Retina (tissue), 1 donor: ENCODE data around the gene GPC1.

ENCODE experiments used
- DNase-seq: peaks from one replicate; pipeline ENCODE4 v3.0.0-alpha.2; 2016

Gene GPC1

DNA sequence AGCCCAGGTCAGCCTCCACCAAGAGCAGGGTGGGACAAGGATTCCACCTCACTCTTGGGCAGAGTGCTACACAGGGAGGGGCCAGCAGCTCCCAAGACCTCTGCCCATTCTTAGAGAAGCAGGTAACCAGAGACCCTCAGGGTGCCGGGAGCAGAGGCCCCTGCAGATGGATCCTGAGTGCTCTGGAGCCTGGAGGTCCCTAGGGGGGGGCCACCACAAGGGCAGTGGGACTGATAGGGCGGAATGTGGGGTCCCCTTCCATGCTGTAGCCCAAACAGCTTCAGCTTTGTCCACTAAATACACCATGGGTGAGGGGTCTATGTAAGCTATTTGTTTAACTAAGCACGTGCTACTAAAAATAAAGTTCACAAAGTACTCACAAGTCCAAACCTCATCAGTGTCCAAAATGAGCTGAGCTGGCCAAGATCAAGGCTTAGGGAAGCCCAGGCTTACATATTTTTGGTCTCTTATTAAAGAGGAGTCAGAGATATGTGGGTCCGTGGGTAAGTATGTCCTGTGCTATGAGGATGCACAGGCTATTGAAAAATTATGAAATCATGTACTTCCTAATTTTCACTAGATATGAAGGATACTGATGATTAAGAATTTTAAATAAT is 21.5 kb upstream of the GPC1 start:
- no peak for DNase-seq

DNA sequence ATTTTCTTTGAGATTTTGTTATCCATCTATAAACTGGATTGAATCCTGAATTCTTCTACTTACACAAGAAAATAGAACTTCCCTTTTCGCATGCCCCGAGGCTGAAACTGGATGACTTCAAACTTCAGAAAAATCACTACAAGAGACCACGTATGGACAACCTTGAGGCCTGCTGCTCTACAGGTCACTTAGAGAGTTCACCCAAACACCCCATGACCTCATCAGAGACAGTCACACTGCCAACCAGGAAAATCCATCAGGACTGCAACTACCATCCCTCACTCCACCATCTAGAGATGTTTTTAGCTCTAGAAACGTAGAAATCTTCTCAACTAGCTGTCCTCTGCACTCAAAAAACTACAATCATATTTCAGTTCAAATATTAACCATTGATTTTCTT is 18.6 kb upstream of the GPC1 start:
- no peak for DNase-seq

DNA sequence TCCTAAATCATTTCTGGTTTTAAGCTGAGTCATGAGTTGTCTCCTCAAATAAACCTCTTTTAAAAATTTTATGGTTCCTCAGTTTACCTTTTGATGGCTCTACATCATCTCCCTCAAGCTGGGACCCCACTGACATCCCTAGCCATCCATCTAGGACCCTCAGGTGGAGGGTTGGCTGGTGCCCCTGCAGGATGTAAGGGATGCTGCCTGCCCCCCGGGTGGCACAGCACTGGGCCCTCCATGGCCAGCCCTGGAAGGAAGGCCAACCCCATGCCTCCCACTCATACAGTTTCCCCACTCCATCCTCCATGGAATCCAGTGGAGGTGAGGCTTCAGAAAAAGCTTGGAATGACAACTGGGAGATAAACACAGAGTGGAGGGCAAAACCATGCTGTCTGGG is 17.2 kb upstream of the GPC1 start:
- no peak for DNase-seq

DNA sequence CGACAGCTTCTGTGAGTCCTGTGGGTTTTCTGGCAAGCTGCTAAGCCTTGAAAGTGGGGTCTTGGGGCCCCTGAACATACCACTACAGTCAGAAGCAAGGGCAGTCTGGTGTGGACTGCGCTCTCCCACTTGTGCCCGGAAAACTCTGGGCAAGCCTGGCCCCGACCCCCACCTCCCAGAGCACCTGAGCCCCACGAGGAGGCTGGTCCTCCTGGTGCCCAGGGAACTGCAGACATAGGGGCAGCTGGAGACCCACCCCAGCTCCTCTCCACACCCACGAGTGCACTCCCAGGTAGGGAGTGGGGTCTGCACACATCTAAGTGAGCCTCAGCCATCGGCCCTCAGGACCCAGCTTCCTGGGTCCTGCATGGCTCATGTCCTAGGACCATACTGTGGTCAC is 16.2 kb upstream of the GPC1 start:
- no peak for DNase-seq

DNA sequence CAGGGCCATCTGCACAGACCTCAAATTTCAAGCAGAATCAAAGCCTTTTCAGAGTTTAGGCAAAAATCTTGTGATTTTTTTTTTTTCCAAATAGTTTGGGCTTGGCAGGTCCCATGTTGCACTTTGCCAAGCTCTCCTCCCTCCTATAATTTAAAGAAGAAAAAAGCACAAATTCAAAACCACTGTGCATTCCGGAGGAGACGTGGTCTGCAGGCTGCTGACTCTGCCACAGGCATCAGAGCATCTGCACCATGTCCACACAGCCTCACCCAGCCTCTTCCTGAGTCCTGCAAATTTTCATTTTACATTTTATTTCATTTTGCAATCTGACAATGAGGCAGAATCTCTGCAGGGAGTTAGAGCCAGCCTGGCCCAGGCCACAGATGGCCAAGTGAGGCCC is 15.7 kb upstream of the GPC1 start:
- DNase-seq = no peak

DNA sequence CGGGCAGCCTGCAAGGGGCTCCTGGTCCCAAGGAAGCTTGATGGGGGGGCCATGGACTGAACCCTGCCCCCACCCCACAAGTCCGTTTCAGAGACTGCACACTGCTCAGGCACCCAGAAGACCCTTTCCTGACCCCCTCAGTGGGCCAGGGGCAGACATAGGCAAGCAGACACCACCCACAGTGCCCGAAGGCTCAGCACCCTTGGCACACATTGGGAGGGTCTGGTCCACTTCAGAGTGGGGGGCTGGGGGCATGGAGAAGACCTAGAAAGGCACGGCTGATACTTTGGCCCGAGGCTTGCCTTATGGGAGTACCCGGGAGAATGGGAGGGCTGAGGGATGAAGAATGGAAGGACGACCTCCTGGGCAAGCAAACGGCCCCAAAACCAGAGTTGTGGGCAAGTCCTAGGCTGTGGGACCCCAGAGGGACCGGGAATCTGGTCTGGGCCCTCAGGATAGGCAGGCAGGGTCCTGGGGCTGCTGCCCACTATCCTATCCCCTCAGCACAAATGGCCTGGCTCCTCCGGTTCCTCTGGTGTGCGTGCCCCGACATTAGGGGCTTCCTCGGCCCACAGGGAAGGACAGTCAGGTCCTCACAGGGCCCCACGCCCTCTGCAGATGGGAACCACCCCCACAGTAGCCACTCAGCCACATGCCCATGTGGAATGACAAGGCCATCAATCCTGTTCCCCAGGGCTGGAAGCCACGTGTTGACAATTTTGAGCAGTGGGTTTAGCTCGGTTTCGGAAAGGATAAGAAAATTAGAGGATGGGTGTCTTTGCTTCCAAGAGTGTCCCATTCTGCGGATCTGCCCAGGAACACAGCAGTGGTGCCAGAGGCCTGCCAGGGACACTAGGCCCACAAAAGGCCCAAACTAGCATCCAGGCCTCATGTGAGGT is 15.0 kb upstream of the GPC1 start:
- no peak for DNase-seq

DNA sequence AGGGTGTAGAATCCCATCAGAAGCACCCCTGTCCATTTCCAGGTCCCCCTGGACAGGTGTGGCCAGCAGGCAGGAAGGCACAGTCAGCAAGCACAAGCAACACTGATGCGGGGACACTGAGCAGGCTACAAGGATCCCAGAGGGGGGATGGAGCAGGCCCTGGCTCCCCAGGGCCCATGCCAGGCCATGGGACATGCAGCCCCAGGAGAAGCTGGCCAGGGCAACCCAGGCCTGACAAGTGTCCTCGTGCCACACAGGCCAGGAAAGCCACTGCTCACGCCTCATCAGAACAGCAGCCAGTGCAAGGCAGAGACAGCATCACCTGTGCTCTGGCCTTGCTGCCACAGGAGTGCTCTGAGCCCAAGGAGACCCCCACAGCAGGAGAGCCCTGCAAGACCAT is 14.1 kb upstream of the GPC1 start:
- DNase-seq = no peak

DNA sequence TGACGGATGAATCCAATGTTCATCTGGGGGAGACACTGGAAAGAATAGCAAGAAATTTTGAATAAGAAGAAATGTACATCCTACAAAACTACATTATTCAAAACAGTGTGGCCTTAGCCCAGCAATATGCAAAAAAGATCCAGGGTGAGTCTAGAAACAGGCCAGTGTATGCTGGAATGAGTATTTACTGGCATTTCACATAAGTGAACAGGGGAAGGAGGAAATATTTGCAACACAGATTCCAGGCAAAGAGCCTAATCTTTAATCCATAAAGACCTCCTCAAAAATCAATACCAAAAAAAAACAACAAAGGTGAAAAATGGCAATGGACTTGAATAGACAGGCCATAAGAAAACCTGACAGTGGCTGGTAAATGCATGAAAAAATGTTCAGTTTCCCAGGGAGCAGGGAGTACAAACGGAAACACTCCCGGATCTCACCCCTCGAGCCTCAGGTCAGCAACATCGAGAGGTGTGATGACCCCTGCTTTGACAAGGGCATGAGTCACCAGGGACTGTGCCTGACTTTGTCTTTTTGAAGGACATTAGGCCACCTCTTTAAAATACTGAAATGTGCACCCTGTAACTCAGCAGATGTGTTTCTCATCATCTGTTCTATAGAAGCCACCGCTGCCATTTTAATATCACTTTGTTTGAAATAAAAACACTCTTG is 12.7 kb upstream of the GPC1 start:
- DNase-seq = no peak

DNA sequence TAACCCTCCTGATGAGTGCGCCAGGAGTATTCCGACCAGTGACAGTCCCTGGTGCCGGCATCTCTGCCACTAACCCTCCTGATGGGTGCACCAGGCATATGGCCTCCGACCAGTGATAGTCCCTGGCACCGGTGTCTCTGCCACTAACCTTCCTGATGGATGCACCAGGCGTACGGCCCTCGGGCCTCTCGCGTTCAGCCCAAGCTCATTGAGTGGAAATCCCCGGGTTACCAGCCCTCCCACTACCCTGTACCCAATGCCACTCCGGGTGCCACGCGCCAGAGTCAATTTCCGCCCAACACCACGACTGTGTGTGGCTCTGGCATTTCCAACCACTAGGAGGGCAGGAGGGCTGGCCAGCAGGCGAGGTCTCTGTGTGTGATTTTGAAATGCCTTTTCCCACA is 11.7 kb upstream of the GPC1 start:
- no peak for DNase-seq

DNA sequence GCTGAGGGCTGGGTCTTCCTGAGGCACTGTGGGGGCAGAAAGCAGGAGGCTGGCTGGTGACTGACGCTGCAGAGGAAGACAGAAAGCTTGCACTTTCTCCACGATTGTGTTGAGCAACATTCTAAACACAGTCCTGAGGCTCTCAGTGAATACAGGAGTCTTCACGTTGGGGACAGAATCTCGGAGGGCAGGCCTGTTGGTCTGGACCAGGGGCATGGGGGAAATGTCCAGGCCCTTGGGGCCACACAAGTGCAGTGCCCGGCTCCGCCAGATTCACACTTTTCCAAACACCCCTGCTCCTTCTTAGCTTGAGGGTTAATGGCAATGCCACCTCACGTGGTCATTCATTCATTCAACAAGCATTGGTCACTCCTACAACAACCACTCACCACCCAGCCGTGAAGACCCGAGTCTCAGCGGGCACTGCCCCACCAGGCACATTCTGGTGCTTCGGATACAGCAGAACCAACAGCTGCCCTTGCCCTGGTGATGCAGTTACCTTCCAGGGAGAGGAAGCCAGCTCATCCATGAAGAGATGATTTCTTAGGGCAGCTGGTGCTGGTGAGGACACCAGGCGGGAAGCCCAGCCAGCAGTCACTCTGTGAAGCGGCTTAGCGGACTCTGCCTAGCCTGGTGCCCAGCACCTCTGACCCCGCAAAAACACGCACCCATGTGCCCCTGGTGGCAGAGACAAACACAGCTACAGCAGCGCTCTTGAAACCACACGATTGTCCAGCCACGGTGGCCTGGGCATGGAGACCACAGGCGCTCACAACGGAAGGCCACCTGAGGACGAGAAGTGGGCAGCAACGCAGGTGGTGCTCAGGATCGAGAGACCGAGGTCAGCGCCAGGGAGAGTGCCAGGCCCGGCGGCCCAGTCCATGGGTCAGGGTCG is 10.9 kb upstream of the GPC1 start:
- DNase-seq = no peak

DNA sequence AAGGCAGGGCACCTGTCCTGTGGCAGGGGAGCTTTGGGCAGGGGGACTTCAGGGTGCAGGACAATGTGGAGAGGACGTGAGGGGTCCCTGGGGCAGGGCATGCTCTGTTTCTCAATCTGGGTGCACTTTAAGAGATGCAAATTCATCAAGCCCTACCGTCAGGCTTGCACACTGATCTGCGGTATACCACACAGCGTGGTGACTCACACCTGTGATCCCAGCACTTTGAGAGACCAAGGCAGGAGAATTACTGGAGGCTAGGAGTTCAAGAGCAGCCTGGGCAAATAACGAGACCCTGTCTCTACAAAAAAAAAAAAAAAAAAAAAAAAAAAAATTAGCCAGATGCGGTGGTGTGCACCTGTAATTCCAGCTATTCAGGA is 10.2 kb upstream of the GPC1 start:
- DNase-seq = no peak

DNA sequence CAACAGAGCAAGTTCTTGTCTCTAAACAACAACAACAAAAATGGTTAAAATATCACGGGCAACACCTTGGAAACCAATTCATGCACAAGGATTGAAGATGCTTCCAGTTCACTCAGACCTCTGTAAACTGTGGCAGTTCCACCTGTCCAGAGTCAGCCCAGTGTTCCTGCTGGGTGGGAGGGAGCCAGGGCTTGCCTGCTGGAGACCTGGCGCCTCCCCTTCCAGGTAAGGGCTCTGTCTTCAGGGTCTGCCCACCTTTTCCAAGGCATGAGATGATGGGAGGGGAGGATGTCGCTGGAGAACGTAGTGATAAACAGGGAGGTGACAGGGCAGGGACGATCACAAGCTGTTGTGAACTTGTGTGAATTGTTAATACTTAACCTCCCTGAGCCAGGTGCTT is 9.8 kb upstream of the GPC1 start:
- DNase-seq = no peak

DNA sequence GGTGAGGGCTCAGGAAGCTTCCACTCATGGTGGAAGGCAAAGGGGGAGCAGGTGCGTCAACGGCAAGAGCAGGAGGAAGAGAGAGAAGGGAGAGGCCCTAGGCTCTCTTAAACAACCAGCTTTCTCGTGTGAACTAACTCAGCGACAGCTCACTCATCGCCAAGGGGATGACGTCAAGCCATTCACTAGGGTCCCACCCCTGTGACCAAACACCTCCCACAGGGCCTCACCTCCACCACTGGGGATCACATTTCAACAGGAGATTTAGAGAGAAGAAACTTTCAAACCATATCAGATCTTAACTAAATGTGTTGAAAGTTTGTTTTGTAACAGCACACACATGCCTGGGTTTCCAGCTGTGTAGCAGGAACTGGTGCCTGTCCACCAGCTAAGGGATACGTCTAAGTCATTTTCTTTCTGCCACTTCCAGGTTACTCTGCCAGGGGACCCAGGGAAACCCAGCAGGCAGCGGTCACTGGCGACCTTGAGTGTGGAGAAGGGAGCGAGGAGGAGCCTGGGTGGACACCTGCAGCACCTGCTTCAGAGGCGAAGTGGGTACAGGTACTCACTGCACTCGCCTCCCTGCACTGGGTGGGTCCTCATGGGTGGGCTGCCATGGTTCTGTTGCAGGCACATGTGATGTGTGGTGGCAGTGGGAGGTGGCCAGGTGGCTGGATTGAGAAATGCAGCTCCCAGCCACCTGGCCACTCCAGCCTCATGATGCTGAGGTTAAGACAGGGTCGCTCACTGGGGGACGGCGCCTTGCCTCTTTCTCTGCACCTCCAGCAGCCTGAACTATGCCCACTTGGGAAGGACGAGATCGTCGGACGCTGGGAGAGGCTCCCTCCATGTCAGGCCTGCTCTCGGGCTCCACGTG is 8.4 kb upstream of the GPC1 start:
- DNase-seq = no peak

DNA sequence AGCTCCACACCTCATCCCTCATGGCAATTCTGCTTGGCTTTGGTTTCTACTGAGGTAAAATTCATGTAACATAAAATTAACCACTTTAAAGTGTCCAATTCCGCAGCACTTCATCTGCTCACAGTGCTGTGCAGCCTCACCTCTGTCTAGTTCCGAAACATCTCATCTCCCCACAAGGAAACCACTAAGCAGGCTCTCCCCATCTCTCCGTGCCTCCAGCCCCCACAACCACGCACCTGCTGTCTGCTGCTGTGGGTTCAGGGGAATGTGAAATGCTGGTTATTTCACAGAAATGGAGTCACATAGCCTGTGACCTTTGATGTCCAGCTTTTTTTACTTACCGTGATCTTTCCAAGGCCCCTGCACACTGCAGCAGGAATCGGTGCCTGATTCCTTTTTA is 7.7 kb upstream of the GPC1 start:
- no peak for DNase-seq

DNA sequence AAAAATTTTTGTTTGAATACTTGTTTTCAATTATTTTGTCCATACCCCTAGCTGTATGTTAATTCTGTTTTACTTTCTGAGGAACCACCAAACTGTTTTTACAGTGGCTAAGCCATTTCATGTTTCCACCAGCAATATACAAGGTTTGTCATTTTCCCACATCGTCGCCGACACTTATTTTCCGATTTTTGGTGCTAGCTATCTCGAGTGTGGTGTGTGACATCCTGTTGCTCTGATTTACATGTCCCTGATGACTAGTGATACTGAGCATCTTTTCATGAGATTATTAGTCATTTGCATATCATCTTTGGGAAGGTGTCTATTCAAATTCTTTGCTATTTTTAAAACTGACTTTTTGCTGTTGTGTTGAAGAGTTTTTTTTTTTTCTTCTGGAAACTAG is 7.2 kb upstream of the GPC1 start:
- no peak for DNase-seq

DNA sequence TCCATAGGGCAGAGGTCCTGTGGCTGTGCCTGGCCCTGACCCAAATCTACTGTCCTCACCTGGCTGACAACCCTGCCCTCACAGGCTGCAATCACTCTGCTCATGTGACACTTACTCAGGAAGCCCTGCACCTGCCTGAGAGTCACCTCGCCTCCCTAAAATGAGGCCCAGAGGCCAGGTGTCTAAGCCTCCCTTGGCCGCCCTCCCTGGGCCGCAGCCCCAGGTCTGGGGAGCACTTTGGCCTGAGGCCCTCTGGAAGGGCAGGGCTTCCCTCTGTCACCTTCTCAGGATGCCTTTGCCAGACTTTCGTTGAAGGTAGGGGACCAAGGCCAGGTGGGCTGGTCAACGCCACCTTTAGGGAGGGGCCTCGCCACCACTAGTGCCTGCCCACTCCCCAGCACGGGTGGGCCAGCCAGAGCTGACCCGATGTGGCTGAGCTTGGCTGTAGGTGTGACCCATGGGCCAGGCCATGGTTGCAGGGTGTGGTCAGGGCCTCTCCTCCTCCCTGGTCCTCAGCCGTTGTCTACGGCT is 6.1 kb upstream of the GPC1 start:
- no peak for DNase-seq

DNA sequence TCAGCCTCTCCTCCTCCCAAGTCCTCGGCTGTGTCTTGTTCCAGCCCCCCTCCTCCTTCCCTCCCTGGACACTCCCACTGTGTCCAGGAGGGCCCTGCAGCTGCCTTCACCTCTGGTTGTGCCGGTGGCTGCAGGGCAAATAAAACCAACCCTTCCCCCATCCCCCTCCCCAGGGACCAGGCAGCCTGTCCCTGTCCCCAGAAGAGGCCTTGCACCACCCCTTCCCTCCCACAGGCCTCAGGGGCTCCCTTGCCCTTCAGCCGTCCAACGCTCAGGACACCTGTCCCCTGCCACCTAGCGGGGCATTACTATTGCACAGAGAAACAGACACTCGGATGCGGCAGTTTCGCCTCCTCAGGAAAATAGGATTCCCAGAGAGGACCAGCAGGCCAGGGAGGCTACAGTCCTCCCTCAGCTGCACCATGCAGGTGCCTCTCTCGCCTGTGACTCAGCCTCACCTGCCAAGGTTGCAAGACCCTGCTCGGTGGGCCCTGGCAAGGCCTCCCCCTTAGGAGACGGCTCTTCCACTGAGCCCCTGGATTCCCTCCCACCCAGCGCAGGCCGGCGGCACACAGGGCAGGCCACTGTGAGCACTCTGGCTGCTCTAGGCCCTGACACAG is 5.5 kb upstream of the GPC1 start:
- no peak for DNase-seq

DNA sequence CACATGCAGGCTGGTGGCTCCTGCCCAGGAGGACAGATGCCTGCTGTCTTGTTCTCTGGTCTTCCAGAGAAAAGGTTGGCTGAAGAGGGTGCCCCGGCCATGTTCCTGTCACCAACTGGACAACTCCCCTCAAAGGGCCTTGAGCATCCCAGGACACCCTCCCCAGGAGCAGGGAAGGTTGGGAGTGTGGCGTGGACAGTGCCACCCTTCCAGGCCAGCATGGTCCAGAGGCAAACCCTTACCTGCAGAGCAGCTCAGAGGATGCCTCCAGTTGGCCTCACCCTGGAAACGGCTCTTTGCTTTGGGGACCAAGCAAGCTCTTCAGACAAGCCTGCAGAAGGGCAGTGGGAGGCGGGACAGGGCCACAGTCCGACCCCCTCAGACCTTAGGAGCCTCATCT is 4.9 kb upstream of the GPC1 start:
- no peak for DNase-seq

DNA sequence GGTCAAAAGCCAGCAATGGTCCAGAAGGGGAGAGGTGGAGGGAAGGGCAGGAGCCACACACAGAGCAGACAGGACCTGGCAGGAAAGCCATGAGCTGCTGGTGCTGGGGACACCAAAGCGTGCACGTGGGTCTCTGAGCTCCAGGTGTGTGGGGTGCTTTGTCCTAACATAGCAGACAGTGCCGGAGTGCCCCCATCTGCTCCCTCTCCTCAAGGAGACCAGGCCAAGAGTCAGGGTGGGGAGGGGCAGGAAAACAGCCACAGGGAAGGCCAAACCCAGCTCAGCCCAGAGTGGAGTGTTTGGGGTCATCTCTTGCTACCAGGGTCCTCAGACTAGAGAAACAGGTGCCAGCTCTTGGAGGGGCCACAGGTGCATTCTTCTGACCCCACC is 4.2 kb upstream of the GPC1 start:
- DNase-seq = no peak

DNA sequence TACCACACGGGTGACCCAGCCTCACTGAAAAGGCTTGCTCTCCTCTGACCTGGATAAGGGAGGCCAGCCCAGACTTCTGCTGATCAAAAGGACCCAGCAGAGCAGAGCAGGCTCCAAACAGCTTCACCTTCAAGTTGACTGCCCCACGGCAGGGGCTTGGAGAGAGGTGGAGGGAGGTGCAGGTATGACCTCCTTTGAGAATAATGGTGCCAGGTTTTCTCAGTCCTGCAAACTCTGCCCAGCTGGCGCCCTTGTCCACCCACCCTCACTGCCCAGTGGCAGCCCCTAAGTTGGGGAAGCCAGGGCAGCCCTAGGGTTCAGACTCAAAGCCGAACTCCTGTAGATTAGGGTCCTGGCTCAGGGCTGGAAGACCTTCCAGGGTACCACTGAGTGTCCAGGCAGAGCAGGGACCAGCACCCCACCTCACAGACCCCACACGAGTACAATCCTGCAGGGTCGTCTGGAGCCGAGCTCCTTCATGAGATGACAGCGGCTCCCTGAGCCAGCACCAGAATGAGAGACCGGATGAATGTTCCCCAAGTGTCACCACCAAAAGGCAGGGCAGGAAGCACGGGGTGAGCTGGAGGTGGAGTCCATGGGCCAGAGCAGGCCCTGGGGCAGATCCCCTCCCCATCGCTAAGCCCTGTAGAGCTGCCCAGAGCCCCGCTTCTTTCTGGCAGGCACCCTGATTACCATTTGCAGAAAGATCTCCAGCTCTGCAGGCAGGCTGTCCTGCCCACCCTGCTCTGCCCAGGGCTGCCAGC is 3.6 kb upstream of the GPC1 start:
- no peak for DNase-seq

DNA sequence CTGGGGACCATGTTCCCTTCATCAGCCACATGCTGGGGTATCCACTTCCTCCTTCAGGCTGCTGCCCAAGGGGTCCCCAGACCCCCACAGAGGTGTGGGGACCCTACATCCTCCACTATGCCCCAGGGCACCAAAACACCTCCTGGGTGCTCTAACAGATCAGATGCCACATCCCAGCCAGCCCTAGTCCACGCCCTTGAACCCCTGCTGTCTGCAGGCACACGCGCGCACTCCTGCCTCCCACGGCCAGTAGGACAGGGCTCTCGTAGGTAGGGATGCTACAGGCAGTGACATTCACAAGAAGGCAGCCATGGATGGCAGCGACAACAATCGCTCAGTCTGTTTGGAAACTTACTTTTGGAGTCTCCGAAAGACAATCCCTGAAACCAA is 3.0 kb upstream of the GPC1 start:
- DNase-seq = no peak
